Measurements from ENCODE around the gene ZG16B. TPM values are rescaled to one million over a fixed set of nuclear protein-coding genes. Genes with fewer than 3 reads are reported as not detected.

Gene ZG16B
- total RNA-seq, 1 experiment from 2014 or later, result 2.3 TPM

DNA sequence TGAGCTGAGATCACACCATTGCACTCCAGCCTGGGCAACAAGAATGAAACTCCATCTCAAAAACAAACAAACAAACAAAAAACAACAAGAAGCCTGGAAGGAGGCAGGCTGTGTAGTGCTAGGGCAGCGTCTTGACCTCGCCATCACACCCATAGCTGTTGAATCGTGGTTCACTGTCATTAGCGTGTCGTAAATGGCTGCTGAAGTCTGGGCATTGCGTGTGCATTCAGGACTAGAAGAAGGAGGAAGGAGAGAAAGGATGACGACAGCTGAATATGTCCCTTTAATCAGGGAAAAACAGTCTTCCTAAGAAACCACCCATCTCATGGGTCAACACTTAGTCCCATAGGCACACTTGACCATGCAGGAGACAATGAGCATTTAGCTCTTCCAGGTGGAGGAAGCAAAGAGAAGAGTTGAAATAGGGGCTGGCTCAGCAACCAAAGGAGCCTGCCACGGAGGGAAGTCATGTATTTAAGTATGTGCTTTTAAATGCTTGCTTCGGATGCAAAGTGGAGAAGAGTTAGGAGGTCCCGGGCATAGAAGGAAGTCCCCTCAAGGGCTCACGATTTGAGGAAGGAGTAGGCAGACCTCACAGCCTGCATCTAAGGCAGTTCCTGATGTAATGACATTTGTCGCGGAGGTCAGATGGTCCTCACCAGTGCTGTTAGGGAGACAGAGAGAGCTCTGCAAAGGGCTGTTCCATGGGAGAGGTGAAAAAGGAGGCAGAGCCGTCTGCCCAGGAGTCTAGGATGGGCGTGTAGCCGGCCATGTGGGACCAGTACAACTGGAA lies 19.0 kb downstream of the ZG16B start (continued):
- TF ChIP-seq ZFX (IDR thresholded peaks at IDR 0.05), result no peak

- RAD21 ChIA-PET (ENCODE audit: low non-redundant PET in 1 of 2, low total read pairs in 2 of 2, uncharacterized antibody in 2 of 2, unreplicated experiment in 2 of 2), result no interaction called here
- Histone ChIP-seq H3K4me3 (replicated peaks in 1 of 2; ENCODE audit: low read depth in 1 of 2, low read length in 2 of 2) (no peak overlapping the region), H4K20me1 (ENCODE audit: insufficient read depth) (no peaks in the 10 kb centered on the region), H3K4me1 (ENCODE audit: control insufficient read depth in 1 of 2, insufficient read depth in 2 of 2, low read length in 2 of 2) (peaks cover 9 to 20% of the 10 kb centered on the region in 2 experiments; a peak in 3 of 4 replicates), H3K27ac (ENCODE audit: low read depth, low read length) (no peak overlapping the region), H3K9me3 (ENCODE audit: control insufficient read depth in 1 of 2, insufficient read depth in 1 of 2, low read depth in 1 of 2, low read length in 2 of 2) (peaks cover 2 to 6% of the 10 kb centered on the region in 2 experiments; a peak in 2 of 4 replicates), H3K9me2 (ENCODE audit: insufficient read depth) (no peaks in the 10 kb centered on the region), H3K27me3 (ENCODE audit: insufficient read depth, low read length) (no peaks in the 10 kb centered on the region), H3K4me2 (ENCODE audit: low read length) (no peak overlapping the region), H3K79me2 (ENCODE audit: insufficient read depth, low read length) (no peaks in the 10 kb centered on the region; the same call in 1 of the 2 replicates), H2AFZ (ENCODE audit: low read depth, low read length, poor library complexity, severe bottlenecking) (no peak overlapping the region), H3K36me3 (ENCODE audit: control insufficient read depth in 1 of 2, insufficient read depth in 2 of 2, low read length in 2 of 2) (peaks cover 0 to 7% of the 10 kb centered on the region in 2 experiments; a peak in 1 of 4 replicates), H3K9ac (ENCODE audit: low read length) (no peak overlapping the region)
- BruUV-seq (replicated peaks), result no TSS peak
- intact Hi-C loops (cut with micrococcal nuclease), result no loop called here
- CTCF ChIA-PET, result no interaction called here
- TF ChIP-seq RAD21 (IDR thresholded peaks at IDR 0.05; ENCODE audit: low read depth), result no peak
- TF ChIP-seq TCF7L2 (IDR thresholded peaks at IDR 0.05; ENCODE audit: borderline replicate concordance, extremely low read depth, insufficient read depth, insufficient read length), result no peak
- TF ChIP-seq ZBTB33 (IDR thresholded peaks at IDR 0.05; ENCODE audit: extremely low read depth, insufficient replicate concordance, low read length), result no peak
- TF ChIP-seq SP1 (IDR thresholded peaks at IDR 0.05; ENCODE audit: low read depth), result no peak
- TF ChIP-seq SIN3A (IDR thresholded peaks at IDR 0.05; ENCODE audit: low read depth), result no peak
- TF ChIP-seq CEBPB (IDR thresholded peaks at IDR 0.05; ENCODE audit: low read depth), result no peak
- TF ChIP-seq ELF1 (IDR thresholded peaks at IDR 0.05; ENCODE audit: borderline replicate concordance, low read depth), result no peak
- TF ChIP-seq ZFX (IDR thresholded peaks at IDR 0.05), result no peak
- TF ChIP-seq EGR1 (IDR thresholded peaks at IDR 0.05; ENCODE audit: low read depth), result no peak
- no peak for TF ChIP-seq FOSL1 (IDR thresholded peaks at IDR 0.05; ENCODE audit: low read depth)
- TF ChIP-seq, protein P1, sequence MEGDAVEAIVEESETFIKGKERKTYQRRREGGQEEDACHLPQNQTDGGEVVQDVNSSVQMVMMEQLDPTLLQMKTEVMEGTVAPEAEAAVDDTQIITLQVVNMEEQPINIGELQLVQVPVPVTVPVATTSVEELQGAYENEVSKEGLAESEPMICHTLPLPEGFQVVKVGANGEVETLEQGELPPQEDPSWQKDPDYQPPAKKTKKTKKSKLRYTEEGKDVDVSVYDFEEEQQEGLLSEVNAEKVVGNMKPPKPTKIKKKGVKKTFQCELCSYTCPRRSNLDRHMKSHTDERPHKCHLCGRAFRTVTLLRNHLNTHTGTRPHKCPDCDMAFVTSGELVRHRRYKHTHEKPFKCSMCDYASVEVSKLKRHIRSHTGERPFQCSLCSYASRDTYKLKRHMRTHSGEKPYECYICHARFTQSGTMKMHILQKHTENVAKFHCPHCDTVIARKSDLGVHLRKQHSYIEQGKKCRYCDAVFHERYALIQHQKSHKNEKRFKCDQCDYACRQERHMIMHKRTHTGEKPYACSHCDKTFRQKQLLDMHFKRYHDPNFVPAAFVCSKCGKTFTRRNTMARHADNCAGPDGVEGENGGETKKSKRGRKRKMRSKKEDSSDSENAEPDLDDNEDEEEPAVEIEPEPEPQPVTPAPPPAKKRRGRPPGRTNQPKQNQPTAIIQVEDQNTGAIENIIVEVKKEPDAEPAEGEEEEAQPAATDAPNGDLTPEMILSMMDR (IDR thresholded peaks at IDR 0.05 in 2 of 3, conservative IDR thresholded peaks at IDR 0.05 in 1 of 3; ENCODE audit: borderline replicate concordance in 1 of 3, insufficient read depth in 1 of 3, low read depth in 2 of 3, low read length in 2 of 3), result no peak
- TF ChIP-seq MAX (IDR thresholded peaks at IDR 0.05), result no peak
- TF ChIP-seq ZNF274 (IDR thresholded peaks at IDR 0.05; ENCODE audit: low read depth, low read length), result no peak
- TF ChIP-seq, protein P2, sequence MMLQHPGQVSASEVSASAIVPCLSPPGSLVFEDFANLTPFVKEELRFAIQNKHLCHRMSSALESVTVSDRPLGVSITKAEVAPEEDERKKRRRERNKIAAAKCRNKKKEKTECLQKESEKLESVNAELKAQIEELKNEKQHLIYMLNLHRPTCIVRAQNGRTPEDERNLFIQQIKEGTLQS (IDR thresholded peaks at IDR 0.05), result no peak
- TF ChIP-seq CBX3 (IDR thresholded peaks at IDR 0.05; ENCODE audit: low read depth), result no peak
- no peak for TF ChIP-seq POLR2A (IDR thresholded peaks at IDR 0.05; ENCODE audit: borderline replicate concordance, extremely low read depth, insufficient read depth, insufficient read length)
- TF ChIP-seq EZH2phosphoT487 (IDR thresholded peaks at IDR 0.05; ENCODE audit: borderline replicate concordance), result no peak
- TF ChIP-seq JUND (IDR thresholded peaks at IDR 0.05), result no peak
- no peak for TF ChIP-seq YY1 (IDR thresholded peaks at IDR 0.05; ENCODE audit: extremely low read depth, insufficient replicate concordance, low read depth, low read length)
- ATAC-seq, result no peak
- POLR2A ChIA-PET, result no interaction called here
- no peak for DNase-seq (ENCODE audit: low read depth, low spot score)
These were observed 22.1 kb downstream of the ZG16B start for GRCh38 chr16:2852003-2852730.
